AML-193 (cell line): ENCODE measurements around the gene GTPBP3.

Experiments used
- DNase-seq, 2 experiments: peaks; one replicate each; lab custom pipeline; 2025; lab: John Stamatoyannopoulos, UW

Gene GTPBP3

GRCh38 chr19:17385878-17386611 lies 48.7 kb downstream of the GTPBP3 start:
- peak; percentile 10 to 19 for DNase-seq

- DNase-seq, result no peak
These were observed 51.9 kb downstream of the GTPBP3 start for GRCh38 chr19:17389288-17389687.

- DNase-seq, result no peak
These were observed 52.8 kb downstream of the GTPBP3 start for GRCh38 chr19:17389957-17390664.

DNA sequence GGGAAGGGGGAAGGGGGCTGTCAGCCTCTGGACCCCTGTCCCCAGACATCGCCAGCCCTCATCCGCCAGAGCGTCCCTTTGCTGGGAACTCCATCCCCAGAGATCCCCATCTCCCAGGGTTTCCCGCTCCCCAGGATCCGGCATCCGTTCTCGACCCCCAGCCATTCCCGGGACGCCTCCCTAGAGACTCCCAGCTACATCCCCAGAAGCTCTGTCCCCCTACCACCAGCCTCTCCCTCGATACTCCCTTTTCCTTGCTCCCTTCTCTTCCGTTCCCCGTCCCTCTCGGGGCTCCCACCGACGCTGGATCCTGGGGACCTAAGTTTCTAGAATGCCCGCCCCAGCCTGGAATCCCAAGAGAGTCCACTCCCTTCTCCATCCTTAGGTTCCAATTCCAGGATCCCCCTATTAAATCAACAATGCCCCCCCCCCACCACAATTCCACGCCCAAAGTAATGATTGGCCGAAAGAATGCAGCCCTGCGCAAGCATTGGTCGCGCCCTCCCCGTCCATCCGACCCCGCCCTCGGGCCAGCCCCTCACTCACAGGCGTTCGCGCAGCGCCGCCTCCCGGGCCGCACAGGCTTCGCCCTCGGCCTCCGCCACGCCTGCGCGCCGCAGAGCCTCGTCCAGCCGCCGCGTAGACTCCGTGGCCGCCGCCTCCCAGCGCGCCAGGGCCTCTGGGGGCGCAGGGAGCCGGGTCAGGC lies 53.5 kb downstream of the GTPBP3 start:
- DNase-seq, result peak; percentile 72 to 81

- peak; percentile 40 to 50 for DNase-seq
These were observed 54.2 kb downstream of the GTPBP3 start for GRCh38 chr19:17391371-17392151.
